K562 (cell line): ENCODE results near the gene FTHL17. TPM values are rescaled to one million over a fixed set of nuclear protein-coding genes. Genes with fewer than 3 reads are reported as not detected.

Experiments
- CHCHD3 ChIP-seq: fragments of 250-450 bp; sonication (Bioruptor Pico); IDR thresholded peaks from 2 replicates; pipeline ENCODE4 v2.1.2; 2022; ENCODE audit warnings: mild to moderate bottlenecking
- E2F4 ChIP-seq: sonication (generic); formaldehyde crosslinking; IDR thresholded peaks from 2 replicates; pipeline ENCODE4 v1.8.0; 2022; ENCODE audit warnings: mild to moderate bottlenecking, low read depth, missing genetic modification reagents
- KLF6 ChIP-seq: fragments of 250-450 bp; sonication (Bioruptor Pico); IDR thresholded peaks from 2 replicates; pipeline ENCODE4 v1.4.0; 2020; ENCODE audit warnings: mild to moderate bottlenecking, moderate library complexity, borderline replicate concordance
- NR2F6 ChIP-seq: fragments of 450-650 bp; formaldehyde crosslinking; IDR thresholded peaks from 2 replicates; pipeline ENCODE4 v1.4.0; 2020; ENCODE audit warnings: mild to moderate bottlenecking
- SMARCA4 ChIP-seq: fragments of 450-650 bp; IDR thresholded peaks from 2 replicates; pipeline ENCODE4 v1.6.1; 2016
- ZFPM2 ChIP-seq: fragments of 250-450 bp; sonication (Bioruptor Pico); IDR thresholded peaks from 2 replicates; pipeline ENCODE4 v1.5.1; 2022; ENCODE audit warnings: mild to moderate bottlenecking
- ZNF217 ChIP-seq: sonication (generic); formaldehyde crosslinking; IDR thresholded peaks from 2 replicates; pipeline ENCODE4 v1.8.0; 2022; ENCODE audit warnings: mild to moderate bottlenecking, missing genetic modification reagents
- polyA plus RNA-seq, 8 experiments: library from polyadenylated mRNA; depleted of rRNA in 4 of 8; stranded (reverse) in 5 of 8; unstranded in 3 of 8; fragments of >200 nt; fragmentation: Nextera tagmentation in 2 of 8; fragmentation: Illumina TruSeq in 1 of 8; extraction: Ambion mirVana in 2 of 8; extraction: Trizol in 1 of 8; gene quantifications; 2 replicates each; pipeline versions ENCODE4 v1.2.1 to v1.2.3, GENCODE V29; 2011 to 2014; ENCODE audit warnings: inconsistent platforms in 1 of 8, missing spikeins in 1 of 8
- total RNA-seq, 7 experiments: library from RNA; depleted of rRNA in 6 of 7; stranded (reverse); fragments of >200 nt in 6 of 7; fragmentation: Illumina TruSeq in 2 of 7; extraction: Trizol in 2 of 7; gene quantifications; 2 replicates each; pipeline versions ENCODE4 v1.2.1 to v1.2.3, GENCODE V29; 2011 to 2021; ENCODE audit warnings: low replicate concordance in 1 of 7
- TF ChIP-seq, protein P1 (sequence below), 2 experiments: fragments of 450-650 bp; formaldehyde crosslinking in 1 of 2; IDR thresholded peaks; 2 replicates each; pipeline versions ENCODE4 v1.4.0 to v1.6.1; 2014 to 2020; ENCODE audit warnings: mild to moderate bottlenecking in 2 of 2, borderline replicate concordance in 1 of 2, low read depth in 1 of 2

The FTHL17 gene
- total and polyA plus RNA-seq, 9 of the 15 experiments (the other 6 are each of a cell fraction or from before 2014, with no cell fraction given) = not detected

GRCh38 chrX:31063114-31063513 lies 8.7 kb downstream of the FTHL17 start (continued):
- TF ChIP-seq, protein P1, sequence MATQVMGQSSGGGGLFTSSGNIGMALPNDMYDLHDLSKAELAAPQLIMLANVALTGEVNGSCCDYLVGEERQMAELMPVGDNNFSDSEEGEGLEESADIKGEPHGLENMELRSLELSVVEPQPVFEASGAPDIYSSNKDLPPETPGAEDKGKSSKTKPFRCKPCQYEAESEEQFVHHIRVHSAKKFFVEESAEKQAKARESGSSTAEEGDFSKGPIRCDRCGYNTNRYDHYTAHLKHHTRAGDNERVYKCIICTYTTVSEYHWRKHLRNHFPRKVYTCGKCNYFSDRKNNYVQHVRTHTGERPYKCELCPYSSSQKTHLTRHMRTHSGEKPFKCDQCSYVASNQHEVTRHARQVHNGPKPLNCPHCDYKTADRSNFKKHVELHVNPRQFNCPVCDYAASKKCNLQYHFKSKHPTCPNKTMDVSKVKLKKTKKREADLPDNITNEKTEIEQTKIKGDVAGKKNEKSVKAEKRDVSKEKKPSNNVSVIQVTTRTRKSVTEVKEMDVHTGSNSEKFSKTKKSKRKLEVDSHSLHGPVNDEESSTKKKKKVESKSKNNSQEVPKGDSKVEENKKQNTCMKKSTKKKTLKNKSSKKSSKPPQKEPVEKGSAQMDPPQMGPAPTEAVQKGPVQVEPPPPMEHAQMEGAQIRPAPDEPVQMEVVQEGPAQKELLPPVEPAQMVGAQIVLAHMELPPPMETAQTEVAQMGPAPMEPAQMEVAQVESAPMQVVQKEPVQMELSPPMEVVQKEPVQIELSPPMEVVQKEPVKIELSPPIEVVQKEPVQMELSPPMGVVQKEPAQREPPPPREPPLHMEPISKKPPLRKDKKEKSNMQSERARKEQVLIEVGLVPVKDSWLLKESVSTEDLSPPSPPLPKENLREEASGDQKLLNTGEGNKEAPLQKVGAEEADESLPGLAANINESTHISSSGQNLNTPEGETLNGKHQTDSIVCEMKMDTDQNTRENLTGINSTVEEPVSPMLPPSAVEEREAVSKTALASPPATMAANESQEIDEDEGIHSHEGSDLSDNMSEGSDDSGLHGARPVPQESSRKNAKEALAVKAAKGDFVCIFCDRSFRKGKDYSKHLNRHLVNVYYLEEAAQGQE (IDR thresholded peaks at IDR 0.05; ENCODE audit: borderline replicate concordance) = no peak
- TF ChIP-seq, protein P1 (CRISPR knock-in tag; IDR thresholded peaks at IDR 0.05; ENCODE audit: low read depth) = no peak
- TF ChIP-seq SMARCA4 (no peak), NR2F6 (CRISPR knock-in tag) (no peak), CHCHD3 (CRISPR knock-in tag) (no peak), ZNF217 (CRISPR knock-in tag) (no peak), KLF6 (CRISPR knock-in tag) (no peak), ZFPM2 (CRISPR knock-in tag) (no peak), E2F4 (no peak)
